Measurements from ENCODE around the gene WIPF3. TPM values are rescaled to one million over a fixed set of nuclear protein-coding genes. Genes with fewer than 3 reads are reported as not detected.

The WIPF3 gene
- total RNA-seq, 1 experiment from 2014 or later = 11.6 TPM

- Histone ChIP-seq H3K23ac (ENCODE audit: insufficient read length, low read depth, low read length) (no peak overlapping the region), H2AK5ac (ENCODE audit: insufficient read length, low read length) (no peak overlapping the region), H3K9me3 (ENCODE audit: control insufficient read depth, low read depth, low read length) (no peaks in the 10 kb centered on the region), H3K79me1 (ENCODE audit: insufficient read depth, low read depth, low read length, poor library complexity, severe bottlenecking) (no peaks in the 10 kb centered on the region), H2AFZ (ENCODE audit: low read length) (no peak overlapping the region), H3K56ac (ENCODE audit: insufficient read length, low read depth, low read length) (no peak overlapping the region), H3K18ac (ENCODE audit: insufficient read length, low read depth, low read length) (no peak overlapping the region), H3K27me3 (ENCODE audit: insufficient read depth, low read length) (no peaks in the 10 kb centered on the region), H3K14ac (ENCODE audit: insufficient read depth, low read length) (no peak overlapping the region), H2BK120ac (ENCODE audit: low read depth, low read length, poor library complexity, severe bottlenecking) (no peak overlapping the region), H3K27ac (ENCODE audit: insufficient read length, low read depth, low read length) (no peak overlapping the region), H4K20me1 (ENCODE audit: control insufficient read depth, insufficient read depth, insufficient read length) (no peaks in the 10 kb centered on the region), H2BK5ac (ENCODE audit: insufficient read length, low read length) (no peak overlapping the region), H3K23me2 (ENCODE audit: insufficient read length, low read depth, low read length, poor library complexity, severe bottlenecking) (no peaks in the 10 kb centered on the region), H3K4me1 (ENCODE audit: insufficient read depth, low read length) (no peaks in the 10 kb centered on the region), H3K4me2 (ENCODE audit: insufficient read depth, insufficient read length, low read length) (no peak overlapping the region), H2BK12ac (ENCODE audit: insufficient read length, low read depth, low read length) (no peak overlapping the region), H3K9ac (ENCODE audit: extremely low read depth, insufficient read length, low read length) (no peak overlapping the region), H4K91ac (ENCODE audit: insufficient read length, low read depth, low read length) (no peak overlapping the region), H4K5ac (ENCODE audit: insufficient read length, low read depth, low read length) (no peak overlapping the region), H3T11ph (ENCODE audit: low read length) (no peak overlapping the region), H4K8ac (replicated peaks; ENCODE audit: insufficient read length, low read depth, low read length) (no peak overlapping the region), H2BK20ac (ENCODE audit: low read depth, low read length, poor library complexity, severe bottlenecking) (no peak overlapping the region), H2BK15ac (ENCODE audit: low read depth, low read length) (no peak overlapping the region), H3K4ac (ENCODE audit: low read depth, low read length) (no peak overlapping the region), H3K79me2 (ENCODE audit: insufficient read depth, low read length) (no peaks in the 10 kb centered on the region)
- Mint-ChIP-seq H3K4me1 (no peaks in the 10 kb centered on the region), H3K27me3 (ENCODE audit: low read depth) (peaks cover 18% of the 10 kb centered on the region), H3K36me3 (ENCODE audit: insufficient read depth in 1 of 3, low read depth in 3 of 3) (no peaks in the 10 kb centered on the region; a peak in 1 of 7 replicates), H3K27ac (no peak overlapping the region; a peak in 1 of 7 replicates), H3K9me3 (no peaks in the 10 kb centered on the region; a peak in 1 of 5 replicates), H3K4me3 (no peak overlapping the region)
- no peak for TF ChIP-seq CTCF (conservative IDR thresholded peaks at IDR 0.05)
- DNase-seq = no peak
- no CpG with 5 or more reads among the region's 2 CpGs for WGBS (ENCODE audit: extremely low coverage, insufficient read length, low lambda C conversion rate)
These were observed 27.3 kb upstream of the WIPF3 start for GRCh38 chr7:29779017-29779416.

Measured in H9 (cell line).